ENCODE data around the gene CCNY. TPM values are rescaled to one million over a fixed set of nuclear protein-coding genes. Genes with fewer than 3 reads are reported as not detected.

Gene CCNY
- total and polyA plus RNA-seq, 12 donors = 26.0 to 99.4 (median 88.9) TPM

DNA sequence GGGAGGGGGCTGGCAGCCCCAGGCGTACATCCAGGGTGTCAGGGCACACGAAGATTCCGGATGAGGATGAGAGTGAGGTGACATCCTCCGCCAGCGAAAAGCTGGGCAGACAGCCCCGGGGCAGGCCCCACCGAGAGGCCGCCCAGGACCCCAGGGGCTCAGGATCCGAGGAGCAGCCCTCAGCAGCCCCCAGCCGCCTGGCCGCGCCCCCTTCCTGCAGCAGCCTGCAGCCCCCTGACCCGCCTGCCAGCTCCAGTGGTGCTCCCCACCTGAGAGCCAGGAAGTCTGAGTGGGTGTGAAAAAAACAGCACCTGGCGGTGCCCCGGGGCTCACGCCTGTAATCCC is 272.0 kb downstream of the CCNY start:
- ATAC-seq = peak in 1 of 8 donors; percentile 20
- Histone ChIP-seq H3K4me1 (peaks cover 0 to 11% (median 10%) of the 10 kb centered on the region in 9 donors), H3K4me3 (peak overlapping the region; percentile 40 to 73 (median 53)), H3K36me3 (no peaks in the 10 kb centered on the region), H3K9me3 (no peaks in the 10 kb centered on the region), H3K27ac (no peak overlapping the region), H3K27me3 (peaks cover 0 to 66% (median 36%) of the 10 kb centered on the region in 7 donors)
- WGBS, 2 donors = 54 to 67% methylated on average over 16 of the region's 16 CpGs
- no peak for DNase-seq
- intact Hi-C loops (cut with DNase I) = loop anchor here in 1 of 10 donors (10.0 kb wide), 1 partner anchor 363 kb away; no protein-coding TSS in a partner anchor
- TF ChIP-seq CTCF (IDR thresholded peaks at IDR 0.05) = no peak

DNA sequence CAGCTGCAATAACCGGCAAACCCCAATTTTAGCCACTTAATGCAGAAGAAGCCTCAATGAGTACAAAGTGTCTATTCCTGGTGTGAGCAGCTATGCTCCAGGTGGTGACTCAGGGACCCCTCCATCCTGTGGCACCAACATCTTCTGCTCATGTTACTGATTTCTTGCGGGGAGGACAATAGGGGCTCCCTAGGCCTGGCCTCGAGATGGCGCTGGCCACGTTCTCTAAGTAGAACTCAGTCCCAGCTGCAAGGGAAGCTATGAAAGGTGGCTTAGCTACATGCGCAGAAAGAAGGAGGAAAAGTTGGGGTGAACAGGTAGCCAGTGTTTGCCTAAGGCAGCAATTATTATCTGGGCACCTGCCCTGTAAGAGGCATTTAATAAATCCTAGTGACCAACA is 275.4 kb downstream of the CCNY start:
- peaks cover 0 to 11% (median 10%) of the 10 kb centered on the region in 9 donors for H3K4me1 ChIP-seq
- intact Hi-C loops (cut with DNase I) = no loop called here
- H3K9me3 ChIP-seq = no peaks in the 10 kb centered on the region
- DNase-seq (no peak), ATAC-seq (no peak)
- H3K27ac ChIP-seq = no peak overlapping the region
- no peaks in the 10 kb centered on the region for H3K36me3 ChIP-seq
- peaks cover 0 to 47% (median 31%) of the 10 kb centered on the region in 7 donors for H3K27me3 ChIP-seq
- H3K4me3 ChIP-seq = no peak overlapping the region
- no peak for TF ChIP-seq CTCF (IDR thresholded peaks at IDR 0.05)
- WGBS, 2 donors = 81 to 83% methylated on average over 6 of the region's 6 CpGs

DNA sequence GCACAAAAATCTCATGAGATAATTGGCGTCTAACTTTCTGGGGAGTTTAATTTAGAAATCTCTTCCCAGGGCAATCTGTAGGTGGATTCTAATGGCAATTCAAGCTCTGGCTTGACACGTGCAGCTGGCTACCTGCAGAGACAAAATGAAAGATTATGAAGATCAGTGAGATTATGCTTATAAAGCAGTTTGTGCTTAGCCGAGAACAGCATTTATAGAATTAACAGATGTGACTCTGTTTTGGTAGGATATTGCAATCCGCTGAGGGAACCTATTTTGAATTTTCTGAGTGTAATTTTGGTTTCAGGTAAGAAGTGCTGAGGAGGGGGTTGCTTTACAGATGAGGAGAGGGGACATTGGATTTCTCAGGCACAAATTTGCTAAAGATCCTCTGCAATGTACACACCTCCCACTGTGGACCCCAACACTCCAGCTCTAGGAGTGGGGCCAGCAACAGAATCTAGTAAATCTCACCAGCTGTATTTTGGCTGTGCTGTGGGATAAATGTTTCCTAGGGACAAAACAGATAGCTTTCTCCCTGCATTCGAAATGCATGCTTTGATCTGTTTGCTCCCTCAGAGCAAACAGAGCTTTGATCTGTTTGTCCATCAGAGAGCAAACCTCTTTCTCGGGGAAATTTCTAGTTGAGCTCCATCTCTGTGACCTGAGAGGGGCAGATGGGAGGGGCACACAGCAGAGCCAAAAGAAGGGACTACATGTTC is 276.2 kb downstream of the CCNY start:
- intact Hi-C loops (cut with DNase I) = no loop called here
- Histone ChIP-seq H3K36me3 (no peaks in the 10 kb centered on the region), H3K4me3 (no peak overlapping the region), H3K4me1 (peaks cover 0 to 9% (median 8%) of the 10 kb centered on the region in 9 donors), H3K27ac (no peak overlapping the region), H3K9me3 (no peaks in the 10 kb centered on the region), H3K27me3 (peaks cover 0 to 42% (median 27%) of the 10 kb centered on the region in 7 donors)
- DNase-seq (no peak), ATAC-seq (no peak)
- TF ChIP-seq CTCF (IDR thresholded peaks at IDR 0.05) = no peak
- WGBS, 2 donors = 67 to 71% methylated on average over 6 of the region's 6 CpGs

DNA sequence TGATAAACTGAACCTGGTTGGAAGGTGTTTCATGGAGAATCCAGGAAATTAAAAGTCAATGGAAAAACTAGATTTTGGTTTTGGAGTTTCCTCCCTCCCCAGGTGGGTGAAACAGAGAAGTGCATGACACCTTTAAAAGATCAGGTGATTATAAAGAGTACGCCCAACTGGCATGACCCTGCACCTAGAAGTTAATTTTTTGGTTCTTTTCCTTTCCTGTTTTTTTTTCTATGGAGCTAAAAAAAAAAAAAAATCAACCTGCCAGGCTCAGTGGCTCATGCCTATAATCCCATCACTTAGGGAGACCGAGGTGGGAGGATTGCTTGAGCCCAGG is 276.8 kb downstream of the CCNY start:
- DNase-seq (no peak), ATAC-seq (no peak)
- Histone ChIP-seq H3K4me3 (no peak overlapping the region), H3K27me3 (peaks cover 0 to 37% (median 21%) of the 10 kb centered on the region in 7 donors), H3K27ac (no peak overlapping the region), H3K36me3 (no peaks in the 10 kb centered on the region), H3K4me1 (peaks cover 0 to 4% (median 4%) of the 10 kb centered on the region in 9 donors), H3K9me3 (no peaks in the 10 kb centered on the region)
- 81 to 91% methylated on average over 2 of the region's 2 CpGs for WGBS, 2 donors
- intact Hi-C loops (cut with DNase I) = no loop called here
- no peak for TF ChIP-seq CTCF (IDR thresholded peaks at IDR 0.05)
